Immature natural killer cell (primary cell): ENCODE data around the gene EHBP1L1. TPM values are rescaled to one million over a fixed set of nuclear protein-coding genes. Genes with fewer than 3 reads are reported as not detected.

ENCODE experiments used
- DNase-seq, 3 donors: peaks; one replicate each; pipeline ENCODE4 v3.0.0; 2022; ENCODE audit warnings: mixed read lengths in 1 of 3
- H3K27ac Mint-ChIP-seq, 6 donors: one replicate each; pipeline ENCODE4 v1.8.0; 2020; ENCODE audit warnings: mixed read lengths in 6 of 6, mild to moderate bottlenecking in 5 of 6, inconsistent platforms in 4 of 6, moderate library complexity in 3 of 6
- H3K27me3 Mint-ChIP-seq, 3 donors: one replicate each; pipeline ENCODE4 v1.8.0; 2020 to 2021; ENCODE audit warnings: low read depth in 3 of 3, mild to moderate bottlenecking in 3 of 3, mixed read lengths in 3 of 3, moderate library complexity in 3 of 3, inconsistent platforms in 1 of 3
- H3K36me3 Mint-ChIP-seq, 3 donors: one replicate each; pipeline ENCODE4 v1.8.0; 2020; ENCODE audit warnings: mixed read lengths in 3 of 3, inconsistent platforms in 2 of 3, mild to moderate bottlenecking in 2 of 3
- H3K4me1 Mint-ChIP-seq, 2 donors: one replicate each; pipeline ENCODE4 v1.8.0; 2020; ENCODE audit warnings: inconsistent platforms in 2 of 2, mild to moderate bottlenecking in 2 of 2, mixed read lengths in 2 of 2, moderate library complexity in 1 of 2
- H3K4me3 Mint-ChIP-seq, 5 donors: one replicate each; pipeline ENCODE4 v1.8.0; 2020; ENCODE audit warnings: mild to moderate bottlenecking in 5 of 5, mixed read lengths in 5 of 5, inconsistent platforms in 3 of 5, moderate library complexity in 3 of 5
- H3K9me3 Mint-ChIP-seq, 6 donors: one replicate each; pipeline ENCODE4 v1.8.0; 2020; ENCODE audit warnings: mild to moderate bottlenecking in 6 of 6, mixed read lengths in 6 of 6, inconsistent platforms in 4 of 6, moderate library complexity in 3 of 6
- polyA plus RNA-seq, 3 donors: library from polyadenylated mRNA; unstranded; fragments of 300-500 nt; fragmentation: Illumina TruSeq; gene quantifications; one replicate each; pipeline ENCODE4 v1.2.3, GENCODE V29; 2021

The EHBP1L1 gene
- polyA plus RNA-seq, 3 donors from 2014 or later, result 14.8 to 19.3 (median 17.7) TPM

DNA sequence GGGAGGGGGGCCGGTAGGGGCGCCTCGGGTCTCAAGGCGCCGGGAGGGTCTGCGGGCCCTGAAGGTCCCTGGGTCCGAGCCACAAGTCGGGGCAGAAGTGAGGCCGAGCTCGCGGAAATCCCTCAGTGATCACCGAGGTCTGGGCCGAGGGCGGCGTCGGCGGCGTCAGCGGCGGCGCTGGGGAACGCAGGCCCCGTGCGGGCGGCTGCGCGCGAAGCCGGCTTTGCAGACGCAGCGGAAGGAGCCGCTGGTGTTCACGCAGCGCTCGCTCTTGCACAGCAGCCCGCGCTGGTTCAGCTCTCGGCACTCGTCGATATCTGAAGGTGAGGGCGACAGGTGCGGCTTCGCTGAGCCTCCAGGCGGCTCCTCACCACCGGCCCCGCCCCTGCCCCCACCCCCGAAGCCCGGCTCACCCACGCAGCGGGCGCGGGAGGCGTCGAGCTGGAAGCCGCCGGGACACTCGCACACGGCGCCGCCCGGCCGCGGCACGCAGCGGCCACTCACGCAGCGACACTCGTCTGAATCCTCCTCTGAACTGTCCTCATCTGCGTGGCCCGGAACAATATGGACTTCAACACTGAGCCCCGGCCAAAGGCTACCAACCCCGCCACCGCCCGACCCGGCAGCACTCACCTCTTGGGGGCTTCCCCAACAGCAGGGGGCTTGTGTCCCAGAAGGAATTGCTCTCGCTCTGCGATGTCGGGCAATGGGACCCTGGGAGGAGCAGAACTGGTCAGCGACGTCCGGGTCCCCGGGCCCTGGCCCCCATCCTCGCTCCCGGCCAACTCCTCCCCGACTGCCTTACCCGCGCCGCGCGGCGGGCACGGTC is 36.7 kb upstream of the EHBP1L1 start:
- no peaks in the 10 kb centered on the region for H3K9me3 Mint-ChIP-seq
- no peak for DNase-seq
- H3K4me3 Mint-ChIP-seq, result peak overlapping the region in 1 of 5 donors; percentile 14
- no peak overlapping the region for H3K27ac Mint-ChIP-seq
- H3K36me3 Mint-ChIP-seq, result peaks cover 0 to 9% (median 4%) of the 10 kb centered on the region in 3 donors
- peaks cover 0 to 7% (median 3%) of the 10 kb centered on the region in 3 donors for H3K27me3 Mint-ChIP-seq
- H3K4me1 Mint-ChIP-seq, result peaks cover 15 to 16% of the 10 kb centered on the region in 2 donors

DNA sequence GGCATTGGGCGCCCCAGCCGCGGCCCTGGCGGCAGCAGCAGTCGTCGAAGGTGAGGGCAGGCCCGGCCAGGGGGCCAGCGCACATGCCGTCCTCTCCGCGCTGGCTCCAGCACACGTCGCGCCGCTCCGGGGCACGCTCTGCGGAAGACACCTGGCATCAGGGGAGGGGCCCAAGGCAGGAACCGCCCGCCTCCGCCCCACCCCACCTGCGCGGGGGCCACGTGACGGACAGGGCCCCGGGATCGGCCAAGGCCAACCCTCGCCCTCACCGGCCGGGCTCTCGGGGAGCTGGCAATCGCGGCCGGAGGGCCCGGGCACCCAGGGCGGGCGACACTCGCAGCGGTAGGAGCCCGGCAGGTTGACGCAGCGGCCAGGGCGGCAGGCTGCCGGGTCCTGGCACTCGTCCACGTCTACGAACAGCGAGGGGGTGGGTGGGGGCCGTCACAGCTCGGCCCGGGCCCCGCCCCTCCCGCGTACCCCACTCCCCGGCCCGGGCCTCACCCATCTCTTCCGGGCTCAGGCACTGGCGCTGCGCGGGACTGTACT is 36.0 kb upstream of the EHBP1L1 start:
- Mint-ChIP-seq H3K9me3 (no peaks in the 10 kb centered on the region), H3K27ac (peak overlapping the region in 4 of 6 donors; percentile 64 to 88 (median 84)), H3K4me1 (peaks cover 12 to 15% of the 10 kb centered on the region in 2 donors)

DNA sequence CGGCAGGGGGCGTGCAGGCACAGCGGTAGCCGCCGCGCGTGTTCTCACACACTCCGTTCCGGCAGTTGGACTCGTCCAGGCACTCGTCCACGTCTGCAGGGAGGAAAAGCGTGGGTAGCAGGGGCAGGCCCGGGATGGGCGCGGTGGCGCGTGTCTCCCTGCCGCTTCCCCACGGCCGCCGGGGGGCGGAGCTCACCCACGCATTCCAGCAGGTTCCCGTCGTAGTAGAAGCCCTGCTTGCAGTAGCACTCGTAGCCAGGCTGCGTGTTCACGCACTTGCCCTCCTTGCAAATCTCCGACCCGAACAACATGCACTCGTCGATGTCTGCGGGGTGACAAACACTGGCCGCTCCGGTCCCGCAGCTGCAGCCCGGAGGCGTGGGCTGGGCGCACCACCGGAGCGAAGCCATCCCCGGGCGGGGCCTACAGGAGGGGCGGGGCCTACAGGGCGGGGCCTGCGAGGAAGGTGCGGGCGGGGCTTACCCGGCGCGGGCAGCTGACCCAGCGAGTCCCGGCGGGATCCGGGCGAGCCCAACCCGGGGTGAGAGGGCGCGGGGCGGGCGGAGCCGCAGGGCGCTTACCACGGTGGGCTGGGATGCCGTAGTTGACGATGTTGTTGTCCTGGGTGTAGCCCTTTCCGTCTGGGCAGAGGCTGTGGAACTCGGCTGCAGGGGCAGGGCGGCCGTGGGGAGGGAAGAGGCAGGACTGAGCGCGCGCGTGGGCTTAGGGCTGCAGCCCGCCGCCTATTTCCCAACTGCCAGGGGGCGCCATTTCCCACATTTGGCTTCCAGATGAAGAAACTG is 35.4 kb upstream of the EHBP1L1 start:
- peak overlapping the region; percentile 81 to 88 (median 87) for H3K4me3 Mint-ChIP-seq
- H3K9me3 Mint-ChIP-seq, result no peaks in the 10 kb centered on the region
- H3K36me3 Mint-ChIP-seq, result peaks cover 0 to 4% (median 0%) of the 10 kb centered on the region in 3 donors
- H3K4me1 Mint-ChIP-seq, result peaks cover 13 to 18% of the 10 kb centered on the region in 2 donors
- peak overlapping the region; percentile 65 to 92 (median 85) for H3K27ac Mint-ChIP-seq
- peaks cover 0 to 3% (median 3%) of the 10 kb centered on the region in 3 donors for H3K27me3 Mint-ChIP-seq
- peak; percentile 91 to 93 (median 93) for DNase-seq

More for the DNA sequence above, 36.0 kb upstream of the EHBP1L1 start:
- peaks cover 0 to 3% (median 3%) of the 10 kb centered on the region in 3 donors for H3K27me3 Mint-ChIP-seq
- peaks cover 0 to 4% (median 0%) of the 10 kb centered on the region in 3 donors for H3K36me3 Mint-ChIP-seq
- no peak for DNase-seq
- peak overlapping the region; percentile 81 to 88 (median 87) for H3K4me3 Mint-ChIP-seq

DNA sequence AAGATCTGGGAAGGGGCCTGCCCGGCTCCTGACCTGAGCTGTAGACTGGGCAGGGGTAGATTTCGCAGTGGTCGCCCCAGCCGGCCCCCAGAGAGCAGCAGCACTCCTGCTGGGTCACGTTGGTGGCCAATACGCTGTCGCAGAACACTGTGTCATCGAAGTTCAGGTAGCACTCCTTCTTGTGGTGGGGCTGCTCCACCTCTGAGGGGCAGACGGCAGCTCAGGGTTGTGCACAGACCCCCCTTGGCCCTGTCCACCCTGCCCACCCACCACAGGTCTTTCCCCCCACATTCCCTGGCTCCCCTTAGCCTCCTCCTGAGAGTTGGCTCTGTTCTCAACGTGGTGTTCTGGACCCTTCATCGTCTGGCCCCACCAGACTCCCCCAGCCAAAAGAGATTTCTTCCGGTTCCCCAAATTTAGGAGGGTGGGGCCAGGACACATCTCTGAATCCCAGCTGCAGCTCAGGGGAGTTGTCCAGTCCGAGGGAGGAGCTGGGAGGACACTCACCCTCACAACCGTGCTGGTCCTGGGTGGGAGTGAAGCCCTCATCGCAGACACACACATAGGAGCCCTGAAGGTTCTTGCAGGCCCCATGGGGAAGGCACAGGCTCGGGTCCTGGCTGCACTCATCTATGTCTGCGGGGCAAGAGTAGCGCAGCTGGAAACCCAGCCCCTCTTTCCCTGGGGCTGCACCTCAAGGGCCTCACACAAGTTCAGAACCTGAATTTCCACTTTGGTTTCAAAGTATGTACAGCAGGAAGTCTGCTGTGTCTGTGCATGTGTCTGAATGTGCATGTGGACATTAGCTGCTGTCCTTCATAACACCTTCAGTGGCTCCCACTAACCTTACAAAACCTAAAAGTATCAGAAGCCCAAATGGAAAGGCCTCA is 34.5 kb upstream of the EHBP1L1 start:
- Mint-ChIP-seq H3K27me3 (peaks cover 0 to 5% (median 3%) of the 10 kb centered on the region in 3 donors), H3K4me3 (peak overlapping the region; percentile 81 to 88 (median 87)), H3K9me3 (no peaks in the 10 kb centered on the region), H3K36me3 (peaks cover 0 to 4% (median 0%) of the 10 kb centered on the region in 3 donors), H3K4me1 (peaks cover 20 to 26% of the 10 kb centered on the region in 2 donors), H3K27ac (peak overlapping the region; percentile 65 to 95 (median 85))
- no peak for DNase-seq

DNA sequence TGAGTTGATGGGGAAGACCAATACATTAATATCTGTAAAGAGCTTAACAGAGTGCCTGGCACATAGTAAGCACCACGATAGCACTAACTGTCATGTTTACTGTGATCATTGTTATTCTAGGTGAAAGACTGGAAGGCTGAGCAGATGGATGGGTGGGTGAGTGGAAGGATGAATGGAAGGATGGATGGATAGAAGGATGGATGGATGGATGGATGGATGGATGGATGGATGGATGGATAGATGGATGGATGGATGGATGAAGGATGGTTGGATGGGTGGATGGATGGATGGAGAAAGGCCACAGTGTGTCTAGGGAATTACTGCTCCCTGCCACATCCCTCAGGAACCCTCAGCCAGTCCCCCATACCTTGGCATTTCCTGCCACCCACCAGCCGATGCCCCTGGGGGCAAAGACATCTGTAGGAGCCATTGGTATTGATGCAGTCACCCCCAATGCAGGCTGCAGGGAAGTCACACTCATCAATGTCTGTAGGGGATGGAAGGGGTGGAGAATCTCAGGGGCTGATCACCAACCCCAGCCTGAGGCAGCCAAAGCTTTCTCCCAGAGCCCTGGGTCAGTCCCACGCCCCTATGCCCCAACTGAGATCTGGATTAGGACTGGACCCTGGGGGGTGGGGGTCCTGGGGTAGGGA is 33.0 kb upstream of the EHBP1L1 start:
- peaks cover 3 to 5% (median 3%) of the 10 kb centered on the region in 3 donors for H3K27me3 Mint-ChIP-seq
- peaks cover 25 to 36% of the 10 kb centered on the region in 2 donors for H3K4me1 Mint-ChIP-seq
- no peak overlapping the region for H3K4me3 Mint-ChIP-seq
- no peaks in the 10 kb centered on the region for H3K9me3 Mint-ChIP-seq
- no peak for DNase-seq
- peaks cover 0 to 4% (median 0%) of the 10 kb centered on the region in 3 donors for H3K36me3 Mint-ChIP-seq
- H3K27ac Mint-ChIP-seq, result peak overlapping the region in 5 of 6 donors; percentile 5 to 79 (median 67)

DNA sequence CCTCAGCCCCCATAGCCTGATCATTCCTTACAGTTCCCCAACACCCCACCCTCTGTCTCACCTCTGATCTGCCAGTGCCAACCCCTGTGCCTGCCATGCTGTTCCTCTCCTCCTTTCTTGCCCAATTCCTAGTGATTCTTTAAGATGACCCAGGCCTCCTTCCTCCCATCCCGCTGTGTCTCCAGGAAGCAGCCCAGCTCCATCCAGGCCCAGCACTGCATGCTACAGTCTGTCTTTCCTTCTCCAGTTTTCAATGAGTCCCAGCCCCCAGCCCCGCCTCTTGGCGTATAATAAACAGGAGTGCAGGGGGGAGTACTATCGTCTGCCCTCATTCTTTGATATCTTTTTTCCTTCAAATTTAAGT is 30.0 kb upstream of the EHBP1L1 start:
- Mint-ChIP-seq H3K4me1 (peaks cover 35 to 42% of the 10 kb centered on the region in 2 donors), H3K9me3 (peaks cover 0 to 2% (median 0%) of the 10 kb centered on the region in 6 donors), H3K36me3 (peaks cover 0 to 13% (median 4%) of the 10 kb centered on the region in 3 donors), H3K4me3 (peak overlapping the region; percentile 73 to 83 (median 76)), H3K27me3 (peaks cover 0 to 5% (median 3%) of the 10 kb centered on the region in 3 donors), H3K27ac (peak overlapping the region; percentile 85 to 96 (median 94))
- no peak for DNase-seq

DNA sequence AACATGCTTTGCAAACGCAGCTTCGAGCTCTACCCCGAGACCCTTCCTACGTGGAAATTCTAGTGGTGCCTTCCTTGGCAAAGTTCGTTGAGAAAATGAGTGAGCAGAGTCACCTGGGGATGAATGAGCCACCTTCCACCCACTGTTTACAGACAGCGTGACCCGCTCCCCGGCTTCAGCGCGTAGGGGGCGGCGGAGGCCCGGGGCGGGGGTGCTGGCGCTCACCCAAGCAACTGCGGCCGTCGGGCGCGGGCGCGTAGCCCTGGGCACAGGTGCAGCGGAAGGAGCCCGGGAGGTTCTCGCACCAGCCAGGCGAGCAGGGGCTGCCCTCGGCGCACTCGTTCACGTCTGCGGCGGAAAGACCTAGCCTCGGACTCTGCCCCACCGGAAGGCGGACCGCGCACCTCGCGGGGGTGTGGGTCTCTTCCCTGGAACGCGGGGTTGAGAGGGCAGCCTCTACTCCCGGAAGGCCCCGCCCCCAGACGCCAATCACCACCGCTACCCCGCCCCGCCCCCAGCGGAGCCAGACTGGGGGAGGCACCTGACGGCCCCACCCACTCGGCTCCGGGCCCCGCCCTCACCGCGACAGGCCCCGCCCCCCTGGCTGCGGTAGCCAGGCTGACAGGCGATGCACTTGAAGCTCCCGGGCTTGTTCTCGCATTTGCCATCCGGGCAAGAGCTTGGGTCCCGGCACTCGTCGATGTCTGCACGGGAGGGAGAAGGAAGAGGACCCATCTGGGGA is 29.5 kb upstream of the EHBP1L1 start:
- H3K36me3 Mint-ChIP-seq, result peaks cover 0 to 15% (median 6%) of the 10 kb centered on the region in 3 donors
- peaks cover 30 to 38% of the 10 kb centered on the region in 2 donors for H3K4me1 Mint-ChIP-seq

DNA sequence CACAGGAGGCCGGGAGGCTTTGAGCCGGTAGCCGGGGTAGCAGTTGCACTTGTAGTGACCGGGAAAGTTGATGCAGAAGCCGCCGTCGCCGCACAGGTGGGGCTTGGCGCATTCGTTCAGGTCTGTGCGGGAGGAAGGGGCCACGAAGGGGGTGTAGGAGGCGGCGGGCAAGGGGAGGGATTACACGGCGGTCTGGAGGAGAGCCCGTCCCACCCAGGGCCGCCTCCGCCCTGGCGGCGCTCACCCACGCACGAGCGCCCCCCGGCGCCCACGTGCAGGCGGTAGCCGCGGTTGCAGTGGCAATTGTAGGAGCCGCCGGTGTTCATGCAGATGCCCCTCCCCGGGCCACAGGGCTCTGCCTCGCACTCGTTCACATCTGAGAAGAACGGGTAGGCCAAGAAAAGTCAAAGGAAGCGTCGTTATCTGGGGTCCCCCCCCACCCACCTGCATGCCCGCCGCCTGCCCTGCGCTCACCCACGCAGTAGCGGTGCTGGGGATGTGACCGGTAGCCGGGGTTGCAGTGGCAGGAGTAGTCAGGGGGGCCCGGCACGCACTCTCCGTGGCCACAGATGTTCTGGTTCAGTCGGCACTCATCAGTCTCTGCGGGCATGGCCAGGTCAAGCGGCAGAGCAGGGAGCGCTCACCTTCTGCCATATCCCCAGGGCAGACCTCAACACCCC is 28.3 kb upstream of the EHBP1L1 start:
- no peak for DNase-seq
- Mint-ChIP-seq H3K27me3 (peaks cover 3 to 6% (median 4%) of the 10 kb centered on the region in 3 donors), H3K27ac (peak overlapping the region in 5 of 6 donors; percentile 45 to 77 (median 65)), H3K36me3 (peaks cover 9 to 20% (median 16%) of the 10 kb centered on the region in 3 donors), H3K4me3 (peak overlapping the region in 3 of 5 donors; percentile 47 to 61 (median 51)), H3K9me3 (peaks cover 0 to 2% (median 0%) of the 10 kb centered on the region in 6 donors), H3K4me1 (peaks cover 36 to 41% of the 10 kb centered on the region in 2 donors)

More for the DNA sequence above, 29.5 kb upstream of the EHBP1L1 start:
- H3K9me3 Mint-ChIP-seq, result peaks cover 0 to 2% (median 0%) of the 10 kb centered on the region in 6 donors
- DNase-seq, result peak; percentile 97 to 98 (median 98)
- peaks cover under 1 to 4% (median 3%) of the 10 kb centered on the region in 3 donors for H3K27me3 Mint-ChIP-seq
- peak overlapping the region; percentile 85 to 96 (median 94) for H3K27ac Mint-ChIP-seq
- peak overlapping the region; percentile 73 to 85 (median 83) for H3K4me3 Mint-ChIP-seq

DNA sequence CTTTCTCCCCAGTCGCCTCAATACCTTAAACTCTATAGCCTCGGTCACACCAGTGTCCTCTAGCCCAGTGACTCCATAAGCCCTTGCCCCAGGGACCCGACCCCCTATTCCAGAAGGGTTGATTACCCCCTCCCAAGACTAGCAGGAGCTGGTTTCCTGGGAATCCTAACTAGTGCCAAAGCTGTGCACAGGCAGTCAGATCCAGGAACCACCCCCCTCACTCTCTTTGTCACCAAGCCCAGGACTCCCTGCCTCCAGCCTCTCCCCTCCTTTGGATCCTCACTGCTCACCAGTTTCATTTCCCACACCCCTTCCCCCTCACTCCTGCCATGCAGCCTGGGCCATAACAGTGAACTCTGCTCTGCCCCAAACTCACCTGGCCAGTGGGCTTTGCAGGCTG is 27.5 kb upstream of the EHBP1L1 start:
- peak overlapping the region in 3 of 5 donors; percentile 47 to 61 (median 51) for H3K4me3 Mint-ChIP-seq
- peaks cover 9 to 17% (median 16%) of the 10 kb centered on the region in 3 donors for H3K36me3 Mint-ChIP-seq
- peak overlapping the region in 4 of 6 donors; percentile 60 to 77 (median 74) for H3K27ac Mint-ChIP-seq
- peaks cover 3 to 6% (median 4%) of the 10 kb centered on the region in 3 donors for H3K27me3 Mint-ChIP-seq
- H3K9me3 Mint-ChIP-seq, result peaks cover 0 to 2% (median 0%) of the 10 kb centered on the region in 6 donors
- DNase-seq, result no peak
- H3K4me1 Mint-ChIP-seq, result peaks cover 38 to 44% of the 10 kb centered on the region in 2 donors

DNA sequence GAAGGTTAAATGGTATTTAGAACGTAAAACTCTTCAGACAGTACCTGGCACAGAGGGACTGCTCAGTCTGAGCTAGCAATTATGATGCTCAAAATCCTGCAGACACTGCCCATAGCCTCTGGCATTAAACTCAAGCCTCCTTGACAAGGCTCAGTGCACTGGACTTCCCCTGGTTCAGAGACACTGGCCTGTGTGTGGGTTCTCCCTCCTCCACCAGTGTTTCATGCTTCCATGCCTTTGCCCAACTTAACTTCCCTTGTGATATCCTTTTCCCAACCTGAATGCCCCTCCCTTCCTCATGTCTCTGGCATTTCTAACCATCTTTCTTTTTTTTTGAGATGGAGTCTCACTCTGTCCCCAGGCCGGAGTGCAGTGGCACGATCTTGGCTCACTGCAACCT is 26.8 kb upstream of the EHBP1L1 start:
- Mint-ChIP-seq H3K36me3 (peaks cover 9 to 17% (median 16%) of the 10 kb centered on the region in 3 donors), H3K9me3 (peaks cover 0 to 2% (median 0%) of the 10 kb centered on the region in 6 donors), H3K27ac (peak overlapping the region in 3 of 6 donors; percentile 6 to 78 (median 65)), H3K27me3 (peaks cover 3 to 6% (median 4%) of the 10 kb centered on the region in 3 donors), H3K4me3 (peak overlapping the region in 1 of 5 donors; percentile 44), H3K4me1 (peaks cover 38 to 44% of the 10 kb centered on the region in 2 donors)
- DNase-seq, result no peak
